Hepatocyte (in vitro differentiated cells): ENCODE results near the gene GLI1. TPM values are rescaled to one million over a fixed set of nuclear protein-coding genes. Genes with fewer than 3 reads are reported as not detected.
"Not testable (repeated sequence)": the region's sequence is repeated elsewhere in the genome, so short reads cannot be mapped to it uniquely, and the experiment has no call there.

ENCODE experiments used
- DNase-seq: peaks from one replicate; pipeline ENCODE4 v3.0.0-alpha.2; 2016; ENCODE audit warnings: low spot score
- H2AFZ ChIP-seq: fragments of 200-600 bp; sonication (generic); 2 replicates; pipeline ENCODE4 v1.6.0; 2016; ENCODE audit warnings: antibody characterized with exemption, mild to moderate bottlenecking
- H3K27ac ChIP-seq: fragments of 200-600 bp; sonication (generic); 2 replicates; pipeline ENCODE4 v1.5.1; 2016; ENCODE audit warnings: mild to moderate bottlenecking
- H3K27me3 ChIP-seq: fragments of 200-600 bp; sonication (generic); 2 replicates; pipeline ENCODE4 v1.6.1; 2016
- H3K36me3 ChIP-seq: fragments of 200-600 bp; sonication (generic); replicated peaks from 2 replicates; pipeline ENCODE4 v1.5.1; 2016; ENCODE audit warnings: low read depth; ENCODE audit not compliant: insufficient read depth
- H3K4me1 ChIP-seq: fragments of 200-600 bp; sonication (generic); 2 replicates; pipeline ENCODE4 v1.5.1; 2016; ENCODE audit warnings: mild to moderate bottlenecking, moderate library complexity; ENCODE audit not compliant: insufficient read depth
- H3K4me2 ChIP-seq: fragments of 200-600 bp; sonication (generic); 2 replicates; pipeline ENCODE4 v1.6.0; 2016
- H3K4me3 ChIP-seq: fragments of 200-600 bp; sonication (generic); 2 replicates; pipeline ENCODE4 v1.5.1; 2016; ENCODE audit warnings: mild to moderate bottlenecking
- H3K79me2 ChIP-seq: fragments of 200-600 bp; sonication (generic); 2 replicates; pipeline ENCODE4 v1.6.0; 2017; ENCODE audit warnings: mild to moderate bottlenecking
- H3K9me2 ChIP-seq: fragments of 200-600 bp; sonication (generic); replicated peaks from 2 replicates; pipeline ENCODE4 v1.6.0; 2017; ENCODE audit warnings: mild to moderate bottlenecking; ENCODE audit not compliant: insufficient read depth
- H3K9me3 ChIP-seq: fragments of 200-600 bp; sonication (generic); 2 replicates; pipeline ENCODE4 v1.5.1; 2016; ENCODE audit warnings: low read depth, mild to moderate bottlenecking
- H4K20me1 ChIP-seq: fragments of 200-600 bp; sonication (generic); 2 replicates; pipeline ENCODE4 v1.6.0; 2016; ENCODE audit warnings: mild to moderate bottlenecking; ENCODE audit not compliant: insufficient read depth, poor library complexity, severe bottlenecking
- EZH2 ChIP-seq: fragments of 200-600 bp; sonication (generic); IDR thresholded peaks from 2 replicates; pipeline ENCODE4 v1.6.1; 2016; ENCODE audit warnings: antibody characterized with exemption, mild to moderate bottlenecking, borderline replicate concordance
- EZH2phosphoT487 ChIP-seq: fragments of 200-600 bp; sonication (generic); IDR thresholded peaks from one replicate; pipeline ENCODE4 v1.6.1; 2018; ENCODE audit warnings: antibody characterized with exemption, mild to moderate bottlenecking, low read depth, moderate library complexity; ENCODE audit not compliant: unreplicated experiment, severe bottlenecking
- WGBS: methylation state at CpG from one replicate; pipeline ENCODE4 v1.1.6; 2016; ENCODE audit warnings: low lambda C conversion rate; ENCODE audit errors: missing lambda C conversion rate; 5-methylcytosine and 5-hydroxymethylcytosine counted together
- polyA plus RNA-seq: library from polyadenylated mRNA; unstranded; fragments of >200 nt; fragmentation: Nextera tagmentation; extraction: Ambion mirVana; gene quantifications from 2 replicates; pipeline ENCODE4 v1.2.1, GENCODE V29; 2016
- total RNA-seq: library from RNA; depleted of rRNA; stranded (reverse); fragments of >200 nt; gene quantifications from 2 replicates; pipeline ENCODE4 v1.2.3, GENCODE V29; 2014
- TF ChIP-seq, protein P1 (sequence below): fragments of 200-600 bp; sonication (generic); IDR thresholded peaks from 2 replicates; pipeline ENCODE4 v1.5.1; 2016; ENCODE audit warnings: antibody characterized with exemption, mild to moderate bottlenecking; ENCODE audit not compliant: poor library complexity

Gene GLI1
- 5.9 and 7.6 TPM in 2 replicates for total RNA-seq
- 5.1 and 6.0 TPM in 2 replicates for polyA plus RNA-seq

GRCh38 chr12:57459750-57460467 lies at the start of gene GLI1:
TSS of gene GLI1 (plus strand) at chr12:57459785. CDS start at chr12:57463692, 3,907 bp downstream.
- H3K9me3 ChIP-seq = no peaks in the 10 kb centered on the region
- DNase-seq = peak; percentile 73
- TF ChIP-seq EZH2phosphoT487 (no peak), EZH2 (no peak)
- TF ChIP-seq, protein P1, sequence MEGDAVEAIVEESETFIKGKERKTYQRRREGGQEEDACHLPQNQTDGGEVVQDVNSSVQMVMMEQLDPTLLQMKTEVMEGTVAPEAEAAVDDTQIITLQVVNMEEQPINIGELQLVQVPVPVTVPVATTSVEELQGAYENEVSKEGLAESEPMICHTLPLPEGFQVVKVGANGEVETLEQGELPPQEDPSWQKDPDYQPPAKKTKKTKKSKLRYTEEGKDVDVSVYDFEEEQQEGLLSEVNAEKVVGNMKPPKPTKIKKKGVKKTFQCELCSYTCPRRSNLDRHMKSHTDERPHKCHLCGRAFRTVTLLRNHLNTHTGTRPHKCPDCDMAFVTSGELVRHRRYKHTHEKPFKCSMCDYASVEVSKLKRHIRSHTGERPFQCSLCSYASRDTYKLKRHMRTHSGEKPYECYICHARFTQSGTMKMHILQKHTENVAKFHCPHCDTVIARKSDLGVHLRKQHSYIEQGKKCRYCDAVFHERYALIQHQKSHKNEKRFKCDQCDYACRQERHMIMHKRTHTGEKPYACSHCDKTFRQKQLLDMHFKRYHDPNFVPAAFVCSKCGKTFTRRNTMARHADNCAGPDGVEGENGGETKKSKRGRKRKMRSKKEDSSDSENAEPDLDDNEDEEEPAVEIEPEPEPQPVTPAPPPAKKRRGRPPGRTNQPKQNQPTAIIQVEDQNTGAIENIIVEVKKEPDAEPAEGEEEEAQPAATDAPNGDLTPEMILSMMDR = no peak
- H3K36me3 ChIP-seq = no peaks in the 10 kb centered on the region
- peak within 1 kb of the TSS; percentile 56 for H2AFZ ChIP-seq
- no peaks in the 10 kb centered on the region for H3K27me3 ChIP-seq
- WGBS = 6% methylated on average over 6 of the region's 36 CpGs
- no peaks in the 10 kb centered on the region for H3K9me2 ChIP-seq
- peaks cover 18% of the 10 kb centered on the region for H3K4me1 ChIP-seq
- H4K20me1 ChIP-seq = no peaks in the 10 kb centered on the region
- peak within 1 kb of the TSS; percentile 86 for H3K4me2 ChIP-seq
- H3K27ac ChIP-seq = peak within 1 kb of the TSS; percentile 90
- peak within 1 kb of the TSS; percentile 41 for H3K4me3 ChIP-seq
- H3K79me2 ChIP-seq = no peaks in the 10 kb centered on the region

GRCh38 chr12:57410534-57410933 lies 49.1 kb upstream of the GLI1 start:
- TF ChIP-seq, protein P1 = no peak
- TF ChIP-seq EZH2 (no peak), EZH2phosphoT487 (no peak)
- peaks cover 8% of the 10 kb centered on the region for H4K20me1 ChIP-seq
- no peaks in the 10 kb centered on the region for H3K4me1 ChIP-seq
- no peaks in the 10 kb centered on the region for H3K9me2 ChIP-seq
- H3K4me3 ChIP-seq = no peak overlapping the region
- WGBS = 99% methylated on average over 4 of the region's 4 CpGs
- H2AFZ ChIP-seq = no peak overlapping the region
- peaks cover 83% of the 10 kb centered on the region for H3K79me2 ChIP-seq
- H3K4me2 ChIP-seq = no peak overlapping the region
- no peak overlapping the region for H3K27ac ChIP-seq
- DNase-seq = no peak
- no peaks in the 10 kb centered on the region for H3K9me3 ChIP-seq
- no peaks in the 10 kb centered on the region for H3K36me3 ChIP-seq
- H3K27me3 ChIP-seq = no peaks in the 10 kb centered on the region

GRCh38 chr12:57414160-57414559 lies 45.4 kb upstream of the GLI1 start:
- 95% methylated on average over 6 of the region's 6 CpGs for WGBS
- not testable (repeated sequence) for H4K20me1 ChIP-seq, DNase-seq, H3K27ac ChIP-seq, H2AFZ ChIP-seq, H3K9me2 ChIP-seq, H3K27me3 ChIP-seq, H3K4me2 ChIP-seq, H3K9me3 ChIP-seq, H3K4me3 ChIP-seq, H3K36me3 ChIP-seq, H3K4me1 ChIP-seq
- peaks cover 93% of the 10 kb centered on the region for H3K79me2 ChIP-seq

DNA sequence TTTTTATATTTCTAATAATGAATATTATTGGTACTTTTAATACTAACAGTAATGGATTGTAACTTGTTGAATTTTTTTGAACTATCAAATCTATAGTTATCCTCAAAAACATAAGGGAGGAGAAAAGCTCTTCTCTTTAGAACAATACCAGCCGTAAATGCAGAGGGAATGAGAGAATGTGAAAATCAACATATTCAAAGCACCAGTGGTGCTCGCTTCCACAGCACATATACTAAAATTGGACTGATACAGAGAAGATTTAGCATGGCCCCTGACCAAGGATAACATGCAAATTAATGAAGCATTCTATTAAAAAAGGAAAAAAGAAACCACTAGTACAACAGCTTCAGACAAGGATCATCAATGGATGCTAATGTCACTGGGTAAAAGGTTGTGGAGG lies 44.5 kb upstream of the GLI1 start:
- H2AFZ ChIP-seq = no peak overlapping the region
- no peak overlapping the region for H3K4me2 ChIP-seq
- no peaks in the 10 kb centered on the region for H3K27me3 ChIP-seq
- no peaks in the 10 kb centered on the region for H3K9me2 ChIP-seq
- no peak for TF ChIP-seq EZH2
- TF ChIP-seq, protein P1 = no peak
- no peak for TF ChIP-seq EZH2phosphoT487
- H3K27ac ChIP-seq = no peak overlapping the region
- no peaks in the 10 kb centered on the region for H3K9me3 ChIP-seq
- WGBS = 87% methylated on average over 2 of the region's 2 CpGs
- H3K36me3 ChIP-seq = no peaks in the 10 kb centered on the region
- peaks cover 91% of the 10 kb centered on the region for H3K79me2 ChIP-seq
- H3K4me3 ChIP-seq = no peak overlapping the region
- H3K4me1 ChIP-seq = no peaks in the 10 kb centered on the region
- DNase-seq = no peak
- peaks cover 4% of the 10 kb centered on the region for H4K20me1 ChIP-seq
